AG04449 (cell line): Measurements from ENCODE around the gene WDR64.

Experiments
- CTCF ChIA-PET: fragments of 350-600 bp; formaldehyde crosslinking; extraction: SDS; loops from one replicate; lab custom pipeline; 2021; ENCODE audit warnings: antibody characterized with exemption; lab: Yijun Ruan, JAX
- POLR2A ChIA-PET: fragments of 400-600, 350-600 bp; formaldehyde crosslinking; extraction: SDS; loops from one replicate; lab custom pipeline; 2020; ENCODE audit warnings: antibody characterized with exemption, inconsistent platforms; lab: Yijun Ruan, JAX
- DNase-seq: peaks from one replicate; pipeline ENCODE4 v3.0.0-alpha.2; 2010; ENCODE audit warnings: low read depth, low spot score
- H3K4me3 ChIP-seq: 2 replicates; pipeline ENCODE4 v1.5.1; 2011; ENCODE audit warnings: low read depth, mild to moderate bottlenecking, control low read depth, low read length
- CTCF ChIP-seq: IDR thresholded peaks from one replicate; pipeline ENCODE4 v1.5.1; 2011; ENCODE audit warnings: mild to moderate bottlenecking, moderate library complexity, low read length, control low read depth, inconsistent platforms; ENCODE audit not compliant: insufficient read depth; ENCODE audit errors: missing control alignments

Gene WDR64

GRCh38 chr1:241749041-241749944, 97.2 kb downstream of the WDR64 start:
- POLR2A ChIA-PET: no interaction called here
- TF ChIP-seq CTCF: no peak
- peak overlapping the region; percentile 6; the same call in 1 of the 2 replicates for H3K4me3 ChIP-seq
- DNase-seq: no peak
- CTCF ChIA-PET: no interaction called here

- POLR2A ChIA-PET: no interaction called here
- H3K4me3 ChIP-seq: no peak overlapping the region
- TF ChIP-seq CTCF: no peak
- DNase-seq: no peak
- CTCF ChIA-PET: no interaction called here
Measured at GRCh38 chr1:241749945-241750695, 98.0 kb downstream of the WDR64 start.

GRCh38 chr1:241751524-241751923, 99.4 kb downstream of the WDR64 start:
- ChIA-PET CTCF (no interaction called here), POLR2A (no interaction called here)
- no peak for TF ChIP-seq CTCF
- H3K4me3 ChIP-seq: no peak overlapping the region
- no peak for DNase-seq

- no peak for DNase-seq
- ChIA-PET CTCF (no interaction called here), POLR2A (no interaction called here)
- TF ChIP-seq CTCF: no peak
- no peak overlapping the region for H3K4me3 ChIP-seq
Measured at GRCh38 chr1:241762713-241763339, 110.7 kb downstream of the WDR64 start.

GRCh38 chr1:241765390-241765789, 113.3 kb downstream of the WDR64 start:
- POLR2A ChIA-PET: no interaction called here
- CTCF ChIA-PET: no interaction called here
- no peak overlapping the region for H3K4me3 ChIP-seq
- DNase-seq: no peak
- no peak for TF ChIP-seq CTCF

- POLR2A ChIA-PET: no interaction called here
- no peak for TF ChIP-seq CTCF
- H3K4me3 ChIP-seq: no peak overlapping the region
- CTCF ChIA-PET: no interaction called here
- no peak for DNase-seq
Measured at GRCh38 chr1:241767737-241768136, 115.7 kb downstream of the WDR64 start.
